ENCODE data around the gene PRDM10.
"Not testable (repeated sequence)": the region's sequence is repeated elsewhere in the genome, so short reads cannot be mapped to it uniquely, and the experiment has no call there.

PRDM10 gene

DNA sequence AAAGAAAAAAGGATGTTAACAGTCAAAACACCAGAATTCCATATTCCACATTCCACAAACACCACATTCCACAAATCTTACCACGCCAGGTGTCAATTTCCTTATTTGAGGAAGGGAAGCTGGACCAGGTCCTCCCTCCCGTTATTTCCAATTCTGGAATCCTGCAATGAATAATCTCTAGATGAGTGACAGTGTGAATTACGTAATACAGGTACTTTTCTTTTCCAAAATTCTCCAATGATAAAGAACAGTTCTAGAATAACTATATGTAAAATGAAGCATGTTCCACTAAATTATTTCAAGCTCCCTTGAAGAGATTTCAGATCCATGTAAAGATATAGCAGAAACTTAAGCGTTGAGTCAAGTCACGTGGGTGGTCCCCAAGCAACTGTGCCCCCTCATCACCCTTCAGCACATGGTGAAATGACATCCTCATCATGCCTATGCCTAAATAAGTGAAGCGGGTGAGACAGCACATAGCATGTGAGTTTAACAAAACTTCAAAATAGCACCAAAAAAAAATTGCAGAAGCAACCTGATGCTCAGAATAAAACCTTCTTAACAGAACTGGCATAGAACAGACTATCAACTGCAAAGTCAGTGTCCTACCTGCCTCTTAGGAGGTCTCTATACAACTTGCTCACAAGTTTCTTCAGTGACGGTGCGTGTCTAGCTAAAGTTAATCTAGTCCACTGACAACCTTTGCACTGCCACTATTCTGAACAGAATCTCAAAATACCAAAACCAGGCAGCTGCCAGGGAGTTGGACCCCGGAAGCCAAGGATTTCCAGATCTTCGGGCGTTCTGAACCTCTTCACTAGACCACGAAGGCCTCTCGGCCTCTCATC, 108.1 kb downstream of the PRDM10 start:
- no peak for DNase-seq (ENCODE audit: low read depth)

DNA sequence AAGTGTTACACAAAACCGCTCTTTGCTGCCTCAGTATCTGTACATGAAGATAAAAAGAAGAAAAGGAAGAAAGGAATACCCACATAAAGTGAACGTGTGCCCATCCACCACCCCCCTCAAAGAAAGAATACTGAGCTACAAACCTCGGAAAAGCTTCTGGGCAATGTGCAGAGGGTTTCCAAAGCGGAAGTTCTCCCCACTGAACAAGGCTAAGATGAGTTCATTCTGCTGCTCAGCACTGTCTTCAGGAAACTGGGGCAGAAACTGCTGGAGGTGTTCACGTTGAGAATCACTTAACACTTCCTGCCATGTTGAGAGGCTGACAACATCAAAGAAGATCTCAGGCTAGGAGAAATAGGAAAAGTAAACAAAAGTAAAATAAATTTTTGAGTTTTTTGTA, 114.2 kb downstream of the PRDM10 start:
- no peak for DNase-seq (ENCODE audit: low read depth)

DNA sequence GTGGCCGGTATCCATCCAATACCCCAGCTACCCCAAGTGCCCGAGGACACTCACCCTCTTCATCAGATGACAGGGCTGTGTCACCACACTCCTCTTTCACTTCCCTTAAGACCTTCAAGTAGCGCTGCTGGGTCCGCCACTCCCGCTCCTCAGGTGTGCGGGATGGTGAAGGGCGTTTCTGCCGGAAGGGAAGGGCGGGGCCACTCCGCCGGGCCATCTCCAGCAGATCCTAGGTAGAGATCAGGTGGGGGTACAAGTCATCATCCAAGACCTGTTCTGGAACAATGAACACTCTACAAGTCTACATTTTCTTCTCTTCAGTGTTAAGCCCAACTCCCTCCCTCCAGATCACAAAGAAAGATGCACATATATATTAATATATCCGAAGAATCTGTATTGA, 117.3 kb downstream of the PRDM10 start:
- no peak for DNase-seq (ENCODE audit: low read depth)

DNA sequence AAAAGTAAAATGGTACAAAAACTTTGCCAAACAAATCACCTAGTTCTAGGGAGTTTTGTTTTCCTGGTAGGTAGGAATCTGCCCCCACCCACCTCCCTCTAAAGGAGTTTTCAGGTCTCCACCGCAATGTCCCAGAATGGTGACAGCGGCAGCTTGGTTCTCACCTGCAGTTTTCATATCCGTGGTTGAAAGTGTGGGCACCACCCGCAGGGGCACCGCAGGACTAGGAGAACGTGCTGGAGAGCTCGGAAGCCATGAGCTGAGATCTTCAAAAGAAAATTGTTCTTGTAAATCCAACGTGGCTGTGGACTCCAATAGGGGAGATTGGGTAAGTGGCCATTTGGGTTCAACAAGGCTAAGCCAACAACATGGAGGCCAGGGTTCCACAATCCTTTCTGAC, 118.1 kb downstream of the PRDM10 start:
- no peak for DNase-seq (ENCODE audit: low read depth)

GRCh38 chr11:129881570-129882170, 121.0 kb downstream of the PRDM10 start:
- DNase-seq (ENCODE audit: low read depth) = no peak

DNA sequence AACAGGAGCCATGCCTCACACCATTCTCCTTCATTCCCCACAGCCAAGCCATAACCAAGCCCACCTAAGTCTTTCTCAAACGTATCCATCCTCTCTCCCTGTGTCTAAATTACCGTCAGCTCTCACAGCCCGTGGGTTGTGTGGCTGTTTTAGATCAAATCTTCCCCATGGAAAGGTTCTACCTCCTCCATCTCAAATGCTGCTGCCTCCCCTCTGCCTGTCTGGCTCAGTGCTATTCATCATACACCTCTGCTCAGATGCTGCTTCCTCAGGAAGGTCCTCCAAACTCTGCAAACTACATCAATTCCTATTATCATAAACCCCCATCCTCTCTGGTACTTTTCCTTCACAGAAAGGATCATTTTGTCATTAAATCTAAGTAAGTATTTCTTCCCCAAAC, 122.3 kb downstream of the PRDM10 start:
- DNase-seq (ENCODE audit: low read depth) = no peak

DNA sequence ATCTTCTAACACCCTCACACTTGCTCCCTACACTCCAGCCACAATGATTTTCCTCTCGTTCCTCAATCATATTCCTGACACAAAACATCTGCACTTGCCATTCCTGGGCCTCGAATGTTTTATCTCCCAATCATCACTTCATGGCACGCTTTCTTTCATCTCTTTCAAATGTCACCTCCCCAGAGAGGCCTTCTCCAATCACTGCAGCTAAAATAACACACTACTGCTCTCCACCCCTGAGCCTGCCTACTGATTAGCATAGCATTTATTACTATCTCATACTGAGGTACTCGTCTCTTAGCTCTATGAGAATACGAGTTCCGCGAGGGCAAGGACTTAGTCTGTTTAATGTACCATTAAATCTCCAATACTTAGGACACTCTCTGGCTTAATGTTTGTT, 130.7 kb downstream of the PRDM10 start:
- no peak for DNase-seq (ENCODE audit: low read depth)

DNA sequence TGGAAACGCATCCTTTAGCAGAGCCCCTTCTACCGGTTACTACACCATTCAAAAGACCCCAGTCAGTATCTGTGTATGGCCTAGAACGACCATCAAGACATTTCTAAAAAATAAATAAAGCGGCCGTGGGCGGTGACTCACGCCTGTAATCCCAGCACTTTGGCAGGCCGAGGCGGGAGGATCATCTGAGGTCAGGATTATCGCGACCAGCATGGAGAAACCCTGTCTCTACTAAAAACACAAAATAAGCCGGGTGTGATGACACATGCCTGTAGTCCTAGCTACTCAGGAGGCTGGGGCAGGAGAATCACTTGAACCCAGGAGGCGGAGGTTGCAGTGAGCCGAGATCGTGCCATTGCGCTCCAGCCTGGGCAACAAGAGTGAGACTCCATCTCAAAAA, 134.0 kb downstream of the PRDM10 start:
- DNase-seq (ENCODE audit: low read depth) = not testable (repeated sequence)

DNA sequence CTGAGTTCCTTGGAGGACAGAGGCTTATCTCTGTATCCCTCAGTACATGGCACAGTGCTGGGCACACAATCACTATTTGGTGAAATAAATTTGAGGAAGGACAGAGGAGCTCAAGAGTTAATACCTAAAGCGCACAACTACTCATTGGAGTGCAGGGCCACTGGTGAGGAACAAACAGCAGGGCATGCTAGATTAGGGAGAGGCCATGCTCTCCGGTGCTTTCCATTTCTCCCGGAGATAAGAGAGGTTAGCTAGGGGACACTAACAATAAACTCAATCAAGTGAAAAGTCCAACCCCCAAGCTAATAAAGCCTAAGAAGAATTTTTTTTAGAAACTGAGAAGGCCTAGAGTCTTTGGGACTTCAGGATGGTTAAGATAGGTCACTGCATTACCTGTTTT, 136.3 kb downstream of the PRDM10 start:
- no peak for DNase-seq (ENCODE audit: low read depth)

DNA sequence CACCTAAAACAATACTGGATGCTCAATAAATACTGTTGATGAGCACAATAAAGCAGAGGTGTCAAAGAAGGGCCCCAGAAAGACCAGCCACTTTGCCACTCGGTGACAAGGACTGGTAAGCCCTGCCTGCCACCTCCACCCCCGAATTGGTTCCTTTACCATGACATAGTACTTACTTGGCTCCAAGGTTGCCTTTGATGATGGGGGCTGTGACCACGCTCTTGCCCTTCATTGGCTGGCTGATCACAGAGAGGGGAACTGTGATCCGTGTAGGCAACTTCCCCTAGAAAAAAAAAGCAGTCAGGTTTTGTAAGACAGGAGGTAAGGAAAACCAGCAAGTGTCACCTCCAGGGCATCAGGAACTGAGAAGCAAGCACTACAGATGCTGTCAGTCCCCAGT, 136.9 kb downstream of the PRDM10 start:
- DNase-seq (ENCODE audit: low read depth) = no peak

GRCh38 chr11:129864811-129865210, 137.8 kb downstream of the PRDM10 start:
- DNase-seq (ENCODE audit: low read depth) = no peak

DNA sequence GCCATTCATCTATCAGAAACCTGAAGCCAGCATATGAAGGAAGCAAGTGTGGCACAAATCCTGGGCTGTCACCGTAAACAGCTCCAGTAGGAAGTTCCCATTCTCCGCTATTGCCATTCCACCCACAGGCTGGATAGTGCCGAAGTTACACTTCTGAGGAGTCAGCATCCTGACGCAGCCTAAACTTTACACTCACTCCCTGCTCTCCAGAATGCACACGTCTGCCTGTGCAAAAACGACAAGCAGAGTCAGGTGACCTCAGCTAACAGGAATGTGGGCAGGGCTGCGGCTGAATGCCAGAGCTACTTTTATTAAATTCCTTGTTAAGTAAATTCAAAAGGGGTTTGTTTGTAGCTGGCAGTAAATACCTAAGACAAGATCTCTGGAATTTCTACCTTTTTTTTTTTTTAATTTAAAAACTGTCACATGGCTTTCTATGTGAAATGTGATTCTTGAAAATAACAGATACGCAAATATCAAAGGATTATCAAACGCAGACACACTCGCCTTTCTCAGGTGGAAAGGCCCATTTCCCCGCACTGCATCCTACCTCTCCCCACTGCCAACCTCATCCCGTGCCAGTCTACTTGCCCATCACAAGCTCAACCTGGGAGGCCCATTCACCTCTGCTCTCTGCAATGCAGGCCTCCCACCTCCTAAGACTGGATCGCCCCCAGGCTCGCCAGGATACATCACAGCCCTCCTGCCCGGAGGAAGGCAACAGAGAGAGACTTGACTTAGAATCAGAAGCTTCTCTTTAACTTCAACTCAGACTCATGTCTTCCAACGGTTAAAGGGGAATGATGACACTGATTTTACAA, 140.7 kb downstream of the PRDM10 start:
- no peak for DNase-seq (ENCODE audit: low read depth)

- DNase-seq (ENCODE audit: low read depth) = no peak
These were observed 146.6 kb downstream of the PRDM10 start for GRCh38 chr11:129856036-129856435.

DNA sequence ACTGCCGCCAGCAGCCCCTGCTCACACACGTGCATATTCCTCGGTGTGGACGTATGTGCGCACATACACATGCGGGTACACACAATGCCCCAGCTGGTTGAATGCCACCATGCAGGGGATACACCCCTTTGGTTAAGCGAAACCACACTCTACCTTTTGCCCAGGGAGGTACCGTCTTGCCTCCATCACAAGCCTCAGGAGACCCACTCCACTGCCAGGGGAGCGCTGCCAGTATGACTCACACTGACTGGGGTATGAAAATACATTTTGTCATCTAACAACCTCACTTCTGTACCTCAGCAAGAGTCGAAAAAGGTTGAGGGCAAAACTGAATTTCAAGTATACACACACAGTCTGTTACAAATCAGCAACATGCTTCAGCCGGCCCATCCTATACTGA, 147.5 kb downstream of the PRDM10 start:
- DNase-seq (ENCODE audit: low read depth) = no peak

- no peak for DNase-seq (ENCODE audit: low read depth)
These were observed 148.3 kb downstream of the PRDM10 start for GRCh38 chr11:129854232-129854805.

DNA sequence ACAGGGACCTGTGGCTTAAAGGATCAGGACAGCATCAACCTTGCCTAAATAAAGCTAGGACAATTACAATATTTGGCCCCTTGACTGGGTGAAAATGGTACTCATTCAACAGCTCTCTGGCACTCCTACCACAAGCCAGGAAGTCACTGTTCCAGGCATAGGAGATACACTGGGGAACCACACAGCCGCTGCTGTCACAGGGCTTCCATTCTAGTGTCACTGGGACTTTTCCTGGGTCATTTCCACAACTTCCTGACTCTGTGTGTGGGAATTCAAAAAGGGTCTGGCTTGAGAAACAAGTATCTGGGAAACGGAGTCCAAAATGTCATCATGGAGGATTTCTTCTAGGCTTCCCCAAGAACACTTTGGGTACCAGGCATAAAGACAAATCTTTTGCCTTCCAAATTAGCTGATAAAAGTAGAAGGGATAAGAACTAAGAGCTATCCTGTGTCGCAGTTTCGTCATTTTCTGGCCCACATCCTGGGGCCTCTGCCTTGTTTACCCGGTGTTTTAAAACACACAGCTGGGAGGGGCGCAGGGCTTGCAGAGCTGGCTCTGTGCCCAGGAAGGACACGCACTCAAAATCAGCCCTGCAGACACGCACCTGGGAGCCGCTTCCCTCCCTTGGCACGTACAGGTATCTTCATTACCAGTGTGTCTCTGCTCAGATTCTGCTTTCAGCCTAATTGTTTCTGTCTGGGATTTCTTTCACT, 149.0 kb downstream of the PRDM10 start:
- peak; percentile 59 for DNase-seq (ENCODE audit: low read depth)

- DNase-seq (ENCODE audit: low read depth) = no peak
These were observed 150.4 kb downstream of the PRDM10 start for GRCh38 chr11:129852125-129852740.

All from T-helper 22 cell (primary cell).